ENCODE data around the gene CACNG4. TPM values are rescaled to one million over a fixed set of nuclear protein-coding genes. Genes with fewer than 3 reads are reported as not detected.

The CACNG4 gene
- total RNA-seq, 1 experiment from 2014 or later, result 40.3 TPM

GRCh38 chr17:66976379-66976663, 11.8 kb downstream of the CACNG4 start:
- H3K9me3 ChIP-seq (ENCODE audit: control insufficient read depth, insufficient read depth, low read depth, low read length), result no peaks in the 10 kb centered on the region
- ChIA-PET POLR2A (no interaction called here), CTCF (no interaction called here)
- H3K4me3 ChIP-seq (ENCODE audit: low read depth in 2 of 2, low read length in 2 of 2), result no peak overlapping the region
- DNase-seq (ENCODE audit: low read depth, low spot score) (no peak), ATAC-seq (no peak)
- peaks cover 8% of the 10 kb centered on the region for H3K4me1 ChIP-seq (ENCODE audit: control insufficient read depth, insufficient read depth, low read length)
- BruUV-seq (replicated peaks), result no TSS peak
- no peaks in the 10 kb centered on the region for H3K27me3 ChIP-seq (ENCODE audit: control insufficient read depth, insufficient read depth, low read length)
- intact Hi-C loops (cut with micrococcal nuclease; ENCODE audit: unreplicated experiment), result no loop called here
- H3K27ac ChIP-seq (ENCODE audit: low read length), result no peak overlapping the region
- H3K36me3 ChIP-seq (ENCODE audit: control insufficient read depth, insufficient read depth, low read length), result no peaks in the 10 kb centered on the region
- TF ChIP-seq REST (IDR thresholded peaks at IDR 0.05; ENCODE audit: insufficient read depth in 1 of 2, low read depth in 2 of 2, low read length in 1 of 2) (no peak), POLR2AphosphoS5 (IDR thresholded peaks at IDR 0.05; ENCODE audit: low read depth, low read length) (no peak), CTCF (IDR thresholded peaks at IDR 0.05) (no peak), SIN3A (IDR thresholded peaks at IDR 0.05; ENCODE audit: borderline replicate concordance, insufficient read depth, low read depth, low read length) (no peak), TCF7L2 (IDR thresholded peaks at IDR 0.05; ENCODE audit: low read depth, low read length) (no peak)
- in situ Hi-C loops (cut with HindIII; ENCODE audit: low pct_unique_long_range_greater_than_20kb, low sequenced_read_pairs), result no loop called here

- no peaks in the 10 kb centered on the region for H3K27me3 ChIP-seq (ENCODE audit: control insufficient read depth, insufficient read depth, low read length)
- TF ChIP-seq REST (IDR thresholded peaks at IDR 0.05; ENCODE audit: insufficient read depth in 1 of 2, low read depth in 2 of 2, low read length in 1 of 2) (no peak), TCF7L2 (IDR thresholded peaks at IDR 0.05; ENCODE audit: low read depth, low read length) (no peak), SIN3A (IDR thresholded peaks at IDR 0.05; ENCODE audit: borderline replicate concordance, insufficient read depth, low read depth, low read length) (no peak), POLR2AphosphoS5 (IDR thresholded peaks at IDR 0.05; ENCODE audit: low read depth, low read length) (no peak), CTCF (IDR thresholded peaks at IDR 0.05) (no peak)
- no peak overlapping the region for H3K27ac ChIP-seq (ENCODE audit: low read length)
- no peak for DNase-seq (ENCODE audit: low read depth, low spot score)
- no TSS peak for BruUV-seq (replicated peaks)
- no peaks in the 10 kb centered on the region for H3K9me3 ChIP-seq (ENCODE audit: control insufficient read depth, insufficient read depth, low read depth, low read length)
- peak; percentile 56 for ATAC-seq
- peaks cover 10% of the 10 kb centered on the region for H3K4me1 ChIP-seq (ENCODE audit: control insufficient read depth, insufficient read depth, low read length)
- CTCF ChIA-PET, result no interaction called here
- intact Hi-C loops (cut with micrococcal nuclease; ENCODE audit: unreplicated experiment), result no loop called here
- POLR2A ChIA-PET, result no interaction called here
- H3K36me3 ChIP-seq (ENCODE audit: control insufficient read depth, insufficient read depth, low read length), result no peaks in the 10 kb centered on the region
- in situ Hi-C loops (cut with HindIII; ENCODE audit: low pct_unique_long_range_greater_than_20kb, low sequenced_read_pairs), result no loop called here
- no peak overlapping the region for H3K4me3 ChIP-seq (ENCODE audit: low read depth in 2 of 2, low read length in 2 of 2)
Measured at GRCh38 chr17:66976781-66977201, 12.3 kb downstream of the CACNG4 start.

All from Panc1 (cell line).